Hepatocyte (in vitro differentiated cells): Measurements from ENCODE around the gene FAM236C.
"Not testable (repeated sequence)": the region's sequence is repeated elsewhere in the genome, so short reads cannot be mapped to it uniquely, and the experiment has no call there.

Experiments
- EZH2 ChIP-seq: fragments of 200-600 bp; sonication (generic); IDR thresholded peaks from 2 replicates; pipeline ENCODE4 v1.6.1; 2016; ENCODE audit warnings: antibody characterized with exemption, mild to moderate bottlenecking, borderline replicate concordance
- TF ChIP-seq, protein P1 (sequence below): fragments of 200-600 bp; sonication (generic); IDR thresholded peaks from 2 replicates; pipeline ENCODE4 v1.5.1; 2016; ENCODE audit warnings: antibody characterized with exemption, mild to moderate bottlenecking; ENCODE audit not compliant: poor library complexity

DNA sequence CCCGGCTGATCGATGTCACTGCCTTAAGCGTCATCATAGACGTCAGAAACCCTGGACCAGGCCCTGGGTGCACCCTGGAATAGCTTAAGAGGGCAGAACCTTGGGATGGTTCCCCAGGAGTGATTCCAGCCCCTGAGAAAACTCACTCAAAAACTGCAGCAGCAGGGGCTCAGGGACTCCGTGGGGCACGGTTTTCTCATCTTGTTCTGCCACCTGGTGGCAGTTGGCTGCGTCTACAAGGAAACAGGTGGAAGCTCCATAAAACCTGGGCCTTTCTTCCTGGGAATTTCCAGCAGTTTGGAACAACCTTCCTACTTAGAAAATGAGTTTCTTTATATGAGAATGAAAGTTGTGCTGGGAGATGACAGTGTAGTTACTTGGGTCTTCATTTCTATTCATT, 24.0 kb downstream of the FAM236C start:
- TF ChIP-seq, protein P1, sequence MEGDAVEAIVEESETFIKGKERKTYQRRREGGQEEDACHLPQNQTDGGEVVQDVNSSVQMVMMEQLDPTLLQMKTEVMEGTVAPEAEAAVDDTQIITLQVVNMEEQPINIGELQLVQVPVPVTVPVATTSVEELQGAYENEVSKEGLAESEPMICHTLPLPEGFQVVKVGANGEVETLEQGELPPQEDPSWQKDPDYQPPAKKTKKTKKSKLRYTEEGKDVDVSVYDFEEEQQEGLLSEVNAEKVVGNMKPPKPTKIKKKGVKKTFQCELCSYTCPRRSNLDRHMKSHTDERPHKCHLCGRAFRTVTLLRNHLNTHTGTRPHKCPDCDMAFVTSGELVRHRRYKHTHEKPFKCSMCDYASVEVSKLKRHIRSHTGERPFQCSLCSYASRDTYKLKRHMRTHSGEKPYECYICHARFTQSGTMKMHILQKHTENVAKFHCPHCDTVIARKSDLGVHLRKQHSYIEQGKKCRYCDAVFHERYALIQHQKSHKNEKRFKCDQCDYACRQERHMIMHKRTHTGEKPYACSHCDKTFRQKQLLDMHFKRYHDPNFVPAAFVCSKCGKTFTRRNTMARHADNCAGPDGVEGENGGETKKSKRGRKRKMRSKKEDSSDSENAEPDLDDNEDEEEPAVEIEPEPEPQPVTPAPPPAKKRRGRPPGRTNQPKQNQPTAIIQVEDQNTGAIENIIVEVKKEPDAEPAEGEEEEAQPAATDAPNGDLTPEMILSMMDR: not testable (repeated sequence)
- TF ChIP-seq EZH2: not testable (repeated sequence)
